ENCODE data around the gene GMDS.

DNA sequence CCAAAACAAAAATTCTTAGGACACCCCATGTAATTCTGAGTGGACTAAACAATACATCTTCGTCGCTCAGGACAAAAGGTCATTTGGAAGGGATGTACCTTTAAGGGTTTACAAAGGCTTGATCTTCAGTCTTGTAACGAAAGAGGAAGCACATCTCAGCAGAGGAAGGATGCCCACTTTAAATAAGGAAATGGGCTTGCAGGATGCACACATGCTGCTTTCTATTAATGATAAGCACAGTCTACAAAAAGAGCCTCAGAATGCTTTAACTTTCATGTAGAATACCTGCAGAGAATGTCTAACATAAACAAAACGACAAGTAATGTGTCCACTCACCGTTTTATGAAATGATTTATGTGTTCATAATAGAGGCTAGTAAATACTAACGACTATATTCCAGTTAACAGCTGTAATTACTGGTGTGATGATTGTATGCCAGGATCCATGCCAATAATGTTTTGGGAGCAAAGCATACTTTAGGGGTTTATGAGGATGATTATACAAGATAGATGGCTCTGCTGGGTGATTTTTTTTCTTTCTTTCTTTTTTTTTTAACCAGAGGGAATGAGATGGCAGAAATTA is 216.9 kb downstream of the GMDS start:
- TF ChIP-seq, protein P1, sequence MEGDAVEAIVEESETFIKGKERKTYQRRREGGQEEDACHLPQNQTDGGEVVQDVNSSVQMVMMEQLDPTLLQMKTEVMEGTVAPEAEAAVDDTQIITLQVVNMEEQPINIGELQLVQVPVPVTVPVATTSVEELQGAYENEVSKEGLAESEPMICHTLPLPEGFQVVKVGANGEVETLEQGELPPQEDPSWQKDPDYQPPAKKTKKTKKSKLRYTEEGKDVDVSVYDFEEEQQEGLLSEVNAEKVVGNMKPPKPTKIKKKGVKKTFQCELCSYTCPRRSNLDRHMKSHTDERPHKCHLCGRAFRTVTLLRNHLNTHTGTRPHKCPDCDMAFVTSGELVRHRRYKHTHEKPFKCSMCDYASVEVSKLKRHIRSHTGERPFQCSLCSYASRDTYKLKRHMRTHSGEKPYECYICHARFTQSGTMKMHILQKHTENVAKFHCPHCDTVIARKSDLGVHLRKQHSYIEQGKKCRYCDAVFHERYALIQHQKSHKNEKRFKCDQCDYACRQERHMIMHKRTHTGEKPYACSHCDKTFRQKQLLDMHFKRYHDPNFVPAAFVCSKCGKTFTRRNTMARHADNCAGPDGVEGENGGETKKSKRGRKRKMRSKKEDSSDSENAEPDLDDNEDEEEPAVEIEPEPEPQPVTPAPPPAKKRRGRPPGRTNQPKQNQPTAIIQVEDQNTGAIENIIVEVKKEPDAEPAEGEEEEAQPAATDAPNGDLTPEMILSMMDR (IDR thresholded peaks at IDR 0.05), result no peak
- no peak for TF ChIP-seq POLR2A (IDR thresholded peaks at IDR 0.05)
